Camera-type eye (tissue), 1 donor: ENCODE data around the gene ADAR. TPM values are rescaled to one million over a fixed set of nuclear protein-coding genes. Genes with fewer than 3 reads are reported as not detected.

ENCODE experiments used
- total RNA-seq: library from RNA; depleted of rRNA; stranded (reverse); fragments of >200 nt; gene quantifications from one replicate; pipeline ENCODE4 v1.2.3, GENCODE V29; 2014

Gene ADAR
- 106 TPM for total RNA-seq

GRCh38 chr1:154607609-154608396 is at the start of gene ADAR:
Gene ADAR (minus strand): TSS chr1:154608186. CDS start chr1:154608006, 180 bp downstream.

GRCh38 chr1:154567386-154568156 is 40.4 kb downstream of the ADAR start, which contains the start of gene CHRNB2:
Gene CHRNB2 (plus strand): TSS chr1:154567778. CDS start chr1:154568045, 267 bp downstream.

GRCh38 chr1:154557939-154558719 is 49.9 kb downstream of the ADAR start, which contains the start of gene UBE2Q1:
Gene UBE2Q1 (minus strand): TSS chr1:154558662. CDS start chr1:154558553, 109 bp downstream.

Other genes with a start within 250 kb of the ADAR start
- gene IL6R, start 202.8 kb downstream of the ADAR start, total RNA-seq = 4.6 TPM
- gene TDRD10, start 106.0 kb downstream of the ADAR start, total RNA-seq = 3.3 TPM
- 8.2 TPM for gene SHE, start 105.8 kb downstream of the ADAR start, total RNA-seq
- 36.9 TPM for gene UBE2Q1, start 49.5 kb downstream of the ADAR start, total RNA-seq
- 12.7 TPM for gene CHRNB2, start 40.4 kb downstream of the ADAR start, total RNA-seq